ENCODE results near the gene OTOP3.
A peak's percentile ranks its signal among the peaks of the same experiment; 100 is the strongest.

The OTOP3 gene

GRCh38 chr17:74970395-74970794 is 34.7 kb downstream of the OTOP3 start:
- no peaks in the 10 kb centered on the region for H3K9me3 ChIP-seq (ENCODE audit: control insufficient read depth, low read depth, low read length)
- no peak overlapping the region for H3K4me3 ChIP-seq (ENCODE audit: low read length)
- peaks cover 52% of the 10 kb centered on the region for H3K27me3 ChIP-seq (ENCODE audit: control insufficient read depth, insufficient read depth, low read length)
- no peak overlapping the region for H3K27ac ChIP-seq (ENCODE audit: low read length)
- H3K9ac ChIP-seq (ENCODE audit: low read length): no peak overlapping the region
- no peaks in the 10 kb centered on the region for H3K36me3 ChIP-seq (ENCODE audit: control insufficient read depth, low read depth, low read length)
- peaks cover 6% of the 10 kb centered on the region for H3K4me1 ChIP-seq (ENCODE audit: control insufficient read depth, low read depth, low read length)

DNA sequence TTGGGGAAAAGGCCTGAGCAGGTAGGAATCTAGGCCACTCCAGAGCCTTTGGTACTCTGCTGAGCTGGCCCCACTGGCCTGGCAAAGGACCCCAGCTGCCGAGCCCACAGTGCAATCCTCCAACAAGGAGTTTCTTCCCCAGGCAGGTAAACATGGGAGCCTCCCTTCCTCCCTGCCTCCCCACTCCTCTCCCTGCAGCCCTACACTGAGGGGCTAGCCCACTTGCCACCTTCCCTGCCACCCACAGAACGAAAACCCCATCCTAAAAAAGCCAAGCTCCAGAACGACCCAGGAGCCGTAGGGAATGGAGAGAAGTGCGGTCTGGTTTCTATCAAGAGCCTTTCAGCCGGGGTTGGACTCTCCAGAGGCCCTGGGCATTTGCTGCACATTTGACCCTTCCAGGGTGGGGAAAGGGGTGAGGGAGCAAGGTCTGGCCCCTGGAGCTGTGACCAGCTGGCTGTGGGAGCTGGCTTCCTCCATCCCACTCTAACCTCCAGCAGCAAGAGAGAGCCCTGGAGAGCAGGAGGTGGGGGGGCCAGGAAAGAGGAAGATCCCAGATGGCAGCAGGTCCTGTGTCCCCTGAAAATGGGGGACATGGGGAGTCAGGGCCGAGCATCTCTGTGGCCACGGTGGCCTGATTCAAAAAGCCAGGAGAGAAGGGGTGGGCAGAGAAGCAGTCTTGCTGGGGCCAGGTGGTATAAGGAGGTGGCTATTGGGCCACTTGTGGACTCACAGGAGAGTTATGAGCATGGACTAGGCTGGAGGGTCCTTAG is 35.6 kb downstream of the OTOP3 start:
- H3K9ac ChIP-seq (ENCODE audit: low read length): no peak overlapping the region
- no peaks in the 10 kb centered on the region for H3K9me3 ChIP-seq (ENCODE audit: control insufficient read depth, low read depth, low read length)
- H3K4me1 ChIP-seq (ENCODE audit: control insufficient read depth, low read depth, low read length): peaks cover 6% of the 10 kb centered on the region
- H3K36me3 ChIP-seq (ENCODE audit: control insufficient read depth, low read depth, low read length): no peaks in the 10 kb centered on the region
- H3K27me3 ChIP-seq (ENCODE audit: control insufficient read depth, insufficient read depth, low read length): peaks cover 59% of the 10 kb centered on the region
- H3K4me3 ChIP-seq (ENCODE audit: low read length): peak overlapping the region; percentile 61
- no peak overlapping the region for H3K27ac ChIP-seq (ENCODE audit: low read length)

- Histone ChIP-seq H3K36me3 (ENCODE audit: control insufficient read depth, low read depth, low read length) (no peaks in the 10 kb centered on the region), H3K4me3 (ENCODE audit: low read length) (peak overlapping the region; percentile 61), H3K27ac (ENCODE audit: low read length) (no peak overlapping the region), H3K9ac (ENCODE audit: low read length) (no peak overlapping the region), H3K4me1 (ENCODE audit: control insufficient read depth, low read depth, low read length) (peaks cover 6% of the 10 kb centered on the region), H3K27me3 (ENCODE audit: control insufficient read depth, insufficient read depth, low read length) (peaks cover 59% of the 10 kb centered on the region), H3K9me3 (ENCODE audit: control insufficient read depth, low read depth, low read length) (no peaks in the 10 kb centered on the region)
Observed at GRCh38 chr17:74971842-74972106, 36.1 kb downstream of the OTOP3 start.

DNA sequence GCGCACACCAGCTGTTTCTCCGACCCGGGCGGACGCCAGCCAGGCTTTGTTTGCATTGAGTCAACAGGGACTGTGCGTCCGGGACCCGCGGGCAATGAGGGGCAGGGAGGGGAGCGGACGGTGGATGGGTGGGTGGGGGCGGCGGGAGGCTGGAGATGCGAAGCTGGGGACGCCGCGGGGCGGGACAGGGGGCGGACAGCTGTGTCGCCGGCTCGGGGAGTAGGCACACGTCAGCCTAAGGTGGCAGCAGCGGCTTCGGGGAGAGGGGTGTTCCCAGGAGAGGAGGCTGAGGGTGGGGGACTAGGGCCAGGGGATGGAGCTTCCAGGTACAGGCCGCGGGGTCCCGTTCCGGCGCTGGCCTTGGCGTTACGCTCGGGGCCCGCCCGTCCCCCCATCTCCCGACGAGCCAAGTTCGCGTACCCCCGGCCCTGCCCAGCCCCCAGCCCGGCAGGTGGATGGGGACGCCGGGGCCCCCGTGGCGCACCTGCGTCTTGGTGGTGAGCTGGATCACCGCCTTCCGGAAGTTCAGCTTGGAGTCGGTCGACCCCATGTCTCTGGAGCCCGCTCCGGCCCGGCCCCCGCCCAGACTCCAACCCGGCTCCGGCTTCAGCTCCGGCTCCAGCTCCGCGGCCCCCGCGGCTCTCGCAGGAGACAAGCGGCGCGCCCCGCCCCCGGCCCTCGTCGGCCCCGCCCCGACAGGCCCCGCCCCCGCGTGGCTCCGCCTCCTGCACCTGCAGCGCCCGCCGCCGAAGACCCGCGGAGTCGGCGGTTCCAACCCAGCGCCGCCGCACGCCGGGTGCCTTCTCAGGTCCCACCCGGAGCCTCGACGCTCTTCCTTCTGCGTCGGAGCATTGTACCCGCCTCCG is 36.6 kb downstream of the OTOP3 start, which contains the start of gene HID1:
Gene HID1 (minus strand): TSS at position 653 of the 866 bp plus-strand sequence. CDS start 103 bp downstream, at position 550.
- Histone ChIP-seq H3K27ac (ENCODE audit: low read length) (no peak within 1 kb of the TSS), H3K27me3 (ENCODE audit: control insufficient read depth, insufficient read depth, low read length) (peaks cover 59% of the 10 kb centered on the region), H3K9me3 (ENCODE audit: control insufficient read depth, low read depth, low read length) (no peaks in the 10 kb centered on the region), H3K36me3 (ENCODE audit: control insufficient read depth, low read depth, low read length) (no peaks in the 10 kb centered on the region), H3K4me1 (ENCODE audit: control insufficient read depth, low read depth, low read length) (peaks cover 6% of the 10 kb centered on the region), H3K4me3 (ENCODE audit: low read length) (peak within 1 kb of the TSS; percentile 61), H3K9ac (ENCODE audit: low read length) (no peak within 1 kb of the TSS)

GRCh38 chr17:74972973-74973328 is 37.3 kb downstream of the OTOP3 start:
- Histone ChIP-seq H3K36me3 (ENCODE audit: control insufficient read depth, low read depth, low read length) (no peaks in the 10 kb centered on the region), H3K4me3 (ENCODE audit: low read length) (peak overlapping the region; percentile 51), H3K9me3 (ENCODE audit: control insufficient read depth, low read depth, low read length) (no peaks in the 10 kb centered on the region), H3K27me3 (ENCODE audit: control insufficient read depth, insufficient read depth, low read length) (peaks cover 59% of the 10 kb centered on the region), H3K9ac (ENCODE audit: low read length) (no peak overlapping the region), H3K27ac (ENCODE audit: low read length) (no peak overlapping the region), H3K4me1 (ENCODE audit: control insufficient read depth, low read depth, low read length) (peaks cover 6% of the 10 kb centered on the region)

DNA sequence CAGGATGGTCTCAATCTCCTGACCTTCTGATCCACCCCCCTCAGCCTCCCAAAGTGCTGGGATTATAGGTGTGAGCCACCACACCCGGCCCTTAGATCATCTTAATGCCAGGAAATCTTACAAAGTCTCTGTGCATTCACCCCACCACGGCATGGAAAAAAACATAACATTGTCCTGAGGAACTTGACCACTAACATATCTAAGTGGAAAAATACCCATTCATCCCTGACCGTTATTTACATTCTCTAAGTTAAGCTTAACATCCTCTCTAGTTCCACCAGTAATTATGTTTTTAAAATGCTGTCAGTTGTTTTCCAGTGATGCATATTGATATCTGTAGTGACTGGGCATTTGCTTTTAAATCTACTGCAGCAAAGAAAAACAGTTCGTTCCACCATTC is 40.2 kb downstream of the OTOP3 start:
- Histone ChIP-seq H3K9ac (ENCODE audit: low read length) (no peak overlapping the region), H3K4me1 (ENCODE audit: control insufficient read depth, low read depth, low read length) (no peaks in the 10 kb centered on the region), H3K27ac (ENCODE audit: low read length) (no peak overlapping the region), H3K36me3 (ENCODE audit: control insufficient read depth, low read depth, low read length) (no peaks in the 10 kb centered on the region), H3K4me3 (ENCODE audit: low read length) (no peak overlapping the region), H3K9me3 (ENCODE audit: control insufficient read depth, low read depth, low read length) (no peaks in the 10 kb centered on the region), H3K27me3 (ENCODE audit: control insufficient read depth, insufficient read depth, low read length) (peaks cover 52% of the 10 kb centered on the region)

- no peak overlapping the region for H3K4me3 ChIP-seq (ENCODE audit: low read length)
- no peaks in the 10 kb centered on the region for H3K9me3 ChIP-seq (ENCODE audit: control insufficient read depth, low read depth, low read length)
- H3K4me1 ChIP-seq (ENCODE audit: control insufficient read depth, low read depth, low read length): peaks cover 6% of the 10 kb centered on the region
- peaks cover 33% of the 10 kb centered on the region for H3K27me3 ChIP-seq (ENCODE audit: control insufficient read depth, insufficient read depth, low read length)
- no peak overlapping the region for H3K9ac ChIP-seq (ENCODE audit: low read length)
- no peaks in the 10 kb centered on the region for H3K36me3 ChIP-seq (ENCODE audit: control insufficient read depth, low read depth, low read length)
- no peak overlapping the region for H3K27ac ChIP-seq (ENCODE audit: low read length)
Observed at GRCh38 chr17:74977802-74978201, 42.1 kb downstream of the OTOP3 start.

DNA sequence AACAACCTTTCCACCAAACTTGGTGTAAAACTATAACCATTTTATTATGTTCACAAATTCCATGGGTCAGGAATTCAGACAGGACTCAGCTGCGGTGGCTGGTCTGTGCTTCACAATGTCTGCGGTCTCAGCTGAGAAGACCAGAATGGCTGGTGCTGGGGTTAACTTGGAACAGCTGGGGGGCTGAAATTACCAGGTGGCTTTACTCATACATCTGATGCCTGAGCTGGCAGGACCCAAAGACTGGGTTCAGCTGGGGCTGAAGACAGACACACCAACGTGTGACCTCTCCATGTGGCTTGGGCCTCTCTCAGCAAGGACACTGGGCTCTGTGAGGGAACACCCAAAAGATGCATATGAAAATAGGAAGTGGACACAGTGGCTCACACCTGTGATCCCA is 42.5 kb downstream of the OTOP3 start:
- Histone ChIP-seq H3K36me3 (ENCODE audit: control insufficient read depth, low read depth, low read length) (no peaks in the 10 kb centered on the region), H3K4me3 (ENCODE audit: low read length) (no peak overlapping the region), H3K27me3 (ENCODE audit: control insufficient read depth, insufficient read depth, low read length) (peaks cover 29% of the 10 kb centered on the region), H3K4me1 (ENCODE audit: control insufficient read depth, low read depth, low read length) (peaks cover 6% of the 10 kb centered on the region), H3K9me3 (ENCODE audit: control insufficient read depth, low read depth, low read length) (no peaks in the 10 kb centered on the region), H3K9ac (ENCODE audit: low read length) (no peak overlapping the region), H3K27ac (ENCODE audit: low read length) (no peak overlapping the region)

- no peak overlapping the region for H3K4me3 ChIP-seq (ENCODE audit: low read length)
- no peaks in the 10 kb centered on the region for H3K9me3 ChIP-seq (ENCODE audit: control insufficient read depth, low read depth, low read length)
- H3K36me3 ChIP-seq (ENCODE audit: control insufficient read depth, low read depth, low read length): no peaks in the 10 kb centered on the region
- H3K27me3 ChIP-seq (ENCODE audit: control insufficient read depth, insufficient read depth, low read length): peaks cover 15% of the 10 kb centered on the region
- no peak overlapping the region for H3K27ac ChIP-seq (ENCODE audit: low read length)
- H3K9ac ChIP-seq (ENCODE audit: low read length): no peak overlapping the region
- H3K4me1 ChIP-seq (ENCODE audit: control insufficient read depth, low read depth, low read length): peaks cover 6% of the 10 kb centered on the region
Observed at GRCh38 chr17:74979408-74980146, 43.9 kb downstream of the OTOP3 start.

- H3K4me3 ChIP-seq (ENCODE audit: low read length): peak overlapping the region; percentile 92
- no peaks in the 10 kb centered on the region for H3K36me3 ChIP-seq (ENCODE audit: control insufficient read depth, low read depth, low read length)
- no peaks in the 10 kb centered on the region for H3K27me3 ChIP-seq (ENCODE audit: control insufficient read depth, insufficient read depth, low read length)
- H3K27ac ChIP-seq (ENCODE audit: low read length): no peak overlapping the region
- H3K9ac ChIP-seq (ENCODE audit: low read length): peak overlapping the region; percentile 76
- H3K9me3 ChIP-seq (ENCODE audit: control insufficient read depth, low read depth, low read length): no peaks in the 10 kb centered on the region
- H3K4me1 ChIP-seq (ENCODE audit: control insufficient read depth, low read depth, low read length): peaks cover 6% of the 10 kb centered on the region
Observed at GRCh38 chr17:74981318-74981978, 45.8 kb downstream of the OTOP3 start.

Measured in iPS-18a (cell line).